Measurements from ENCODE around the gene OLFML2A. TPM values are rescaled to one million over a fixed set of nuclear protein-coding genes. Genes with fewer than 3 reads are reported as not detected.

The OLFML2A gene
- total RNA-seq, 1 experiment from 2014 or later = 5.6 TPM

- Histone ChIP-seq H3K4me3 (ENCODE audit: insufficient read depth, low read depth, low read length) (peak within 1 kb of the TSS; percentile 100), H3K27me3 (ENCODE audit: control insufficient read depth, insufficient read depth, low read length) (no peaks in the 10 kb centered on the region), H3K36me3 (replicated peaks; ENCODE audit: control insufficient read depth, insufficient read depth, low read length) (peaks cover 38% of the 10 kb centered on the region)
- DNase-seq = peak; percentile 100
Measured at GRCh38 chr9:124861342-124862229, 84.7 kb downstream of the OLFML2A start, which contains the start of the genes ARPC5L and RPL35. ARPC5L (plus strand) TSS chr9:124862130; CDS start chr9:124869291, 7,161 bp downstream. RPL35 (minus strand) TSS chr9:124861957; CDS start chr9:124861912, 45 bp downstream.

GRCh38 chr9:124863371-124863871 lies 86.5 kb downstream of the OLFML2A start:
- H3K4me3 ChIP-seq (ENCODE audit: insufficient read depth, low read depth, low read length) = no peak overlapping the region
- no peak for DNase-seq
- H3K36me3 ChIP-seq (replicated peaks; ENCODE audit: control insufficient read depth, insufficient read depth, low read length) = peaks cover 27% of the 10 kb centered on the region
- no peaks in the 10 kb centered on the region for H3K27me3 ChIP-seq (ENCODE audit: control insufficient read depth, insufficient read depth, low read length)

Other genes with a start within 250 kb of the OLFML2A start
- 91.1 and 97.7 TPM in 2 replicates for gene NR6A1, start 5.8 kb upstream of the OLFML2A start, total RNA-seq (2014; rRNA removed; shearing (Covaris generic))
- not detected in 2 replicates for gene WDR38, start 76.3 kb downstream of the OLFML2A start, total RNA-seq (2014; rRNA removed; shearing (Covaris generic))
- gene RPL35, start 84.8 kb downstream of the OLFML2A start, total RNA-seq (2014; rRNA removed; shearing (Covaris generic)) = 2,762 and 3,564 TPM in 2 replicates
- gene ARPC5L, start 85.0 kb downstream of the OLFML2A start, total RNA-seq (2014; rRNA removed; shearing (Covaris generic)) = 34.5 and 42.4 TPM in 2 replicates
- 3.7 and 3.9 TPM in 2 replicates for gene GOLGA1, start 163.9 kb downstream of the OLFML2A start, total RNA-seq (2014; rRNA removed; shearing (Covaris generic))

Data from H7 (cell line).